H1 (cell line): Measurements from ENCODE around the gene PPP2R5B. TPM values are rescaled to one million over a fixed set of nuclear protein-coding genes. Genes with fewer than 3 reads are reported as not detected.
A peak's percentile ranks its signal among the peaks of the same experiment; 100 is the strongest.

ENCODE experiments used
- CTCF ChIA-PET: fragments of 300-600 bp; sonication (Branson Sonifier 250); formaldehyde crosslinking; loops from one replicate; lab custom pipeline; 2021; ENCODE audit not compliant: partially characterized antibody; lab: Charles Lee
- POLR2A ChIA-PET: fragments of 300-600 bp; sonication (Branson Sonifier 250); formaldehyde crosslinking; loops from one replicate; lab custom pipeline; 2021; ENCODE audit warnings: inconsistent platforms; ENCODE audit not compliant: partially characterized antibody; lab: Charles Lee
- DNase-seq, 2 experiments: peaks; one replicate each; pipeline versions ENCODE4 v3.0.0 to v3.0.0-alpha.2; 2010 to 2022; ENCODE audit warnings: low spot score in 2 of 2, low read depth in 1 of 2, mixed read lengths in 1 of 2
- FAIRE-seq: peaks from 2 replicates; lab custom pipeline; 2011; peaks lifted over from hg19 to GRCh38; lab: Jason Lieb, UNC
- H2AFZ ChIP-seq: 2 replicates; pipeline ENCODE4 v1.8.1; 2012; ENCODE audit warnings: low read length, inconsistent platforms
- H2AK5ac ChIP-seq: 2 replicates; pipeline ENCODE4 v1.6.1; 2013; ENCODE audit warnings: low read depth, low read length
- H2BK120ac ChIP-seq: replicated peaks from 2 replicates; pipeline ENCODE3; 2013; ENCODE audit warnings: low read depth, low read length, inconsistent platforms
- H2BK12ac ChIP-seq: 2 replicates; pipeline ENCODE4 v1.6.1; 2013; ENCODE audit warnings: low read depth, low read length
- H2BK15ac ChIP-seq: 2 replicates; pipeline ENCODE4 v1.6.1; 2013; ENCODE audit warnings: low read length
- H2BK20ac ChIP-seq: 2 replicates; pipeline ENCODE4 v1.6.1; 2013; ENCODE audit warnings: low read length
- H2BK5ac ChIP-seq: 2 replicates; pipeline ENCODE4 v1.6.1; 2013; ENCODE audit warnings: low read depth, low read length
- H3K14ac ChIP-seq: 2 replicates; pipeline ENCODE4 v1.6.1; 2013; ENCODE audit warnings: inconsistent platforms; ENCODE audit not compliant: insufficient read length
- H3K18ac ChIP-seq: 2 replicates; pipeline ENCODE4 v1.6.1; 2013; ENCODE audit warnings: low read length; ENCODE audit errors: extremely low read depth
- H3K23ac ChIP-seq: 2 replicates; pipeline ENCODE4 v1.6.1; 2013; ENCODE audit warnings: inconsistent platforms; ENCODE audit not compliant: insufficient read length
- H3K23me2 ChIP-seq: 2 replicates; pipeline ENCODE4 v1.6.1; 2013; ENCODE audit warnings: low read depth, low read length
- H3K27ac ChIP-seq: 2 replicates; pipeline ENCODE4 v1.6.1; 2011; ENCODE audit warnings: low read depth, low read length, inconsistent platforms
- H3K27me3 ChIP-seq, 4 experiments: replicated peaks in 1 of 4; 1 replicate in 1 of 4; 2 replicates in 3 of 4; pipeline versions ENCODE4 v1.6.1 to v1.8.1; 2011 to 2013; ENCODE audit warnings: low read length in 3 of 4, mild to moderate bottlenecking in 3 of 4, inconsistent platforms in 2 of 4, mixed read lengths in 2 of 4, moderate library complexity in 1 of 4; ENCODE audit not compliant: control insufficient read depth in 3 of 4, insufficient read depth in 3 of 4; ENCODE audit errors: extremely low read depth in 1 of 4
- H3K36me3 ChIP-seq, 4 experiments: 2 replicates each; pipeline versions ENCODE4 v1.6.1 to v1.8.1; 2011 to 2013; ENCODE audit warnings: mild to moderate bottlenecking in 4 of 4, low read length in 3 of 4, moderate library complexity in 2 of 4, control low read depth in 1 of 4, inconsistent platforms in 1 of 4; ENCODE audit not compliant: insufficient read depth in 4 of 4, control insufficient read depth in 2 of 4
- H3K4ac ChIP-seq: replicated peaks from 2 replicates; pipeline ENCODE3; 2013; ENCODE audit warnings: low read length, low read depth, mixed read lengths, inconsistent platforms; ENCODE audit not compliant: insufficient read length
- H3K4me1 ChIP-seq, 4 experiments: replicated peaks in 1 of 4; 1 replicate in 1 of 4; 2 replicates in 3 of 4; pipeline versions ENCODE4 v1.6.1 to v1.8.1; 2011 to 2013; ENCODE audit warnings: low read length in 3 of 4, inconsistent platforms in 2 of 4, mixed read lengths in 1 of 4; ENCODE audit not compliant: insufficient read depth in 4 of 4, control insufficient read depth in 3 of 4
- H3K4me2 ChIP-seq, 2 experiments: 2 replicates each; pipeline versions ENCODE4 v1.6.1 to v1.8.1; 2011 to 2013; ENCODE audit warnings: low read depth in 2 of 2, low read length in 2 of 2, control low read depth in 1 of 2, inconsistent platforms in 1 of 2, mild to moderate bottlenecking in 1 of 2; ENCODE audit not compliant: insufficient read depth in 1 of 2
- H3K4me3 ChIP-seq, 4 experiments: fragments of 200-600, 300-600 bp in 1 of 4; sonication (generic), shearing (Covaris generic), sonication (Bioruptor Twin) in 1 of 4; 2 replicates each; pipeline versions ENCODE4 v1.5.1 to v1.8.1; 2011 to 2016; ENCODE audit warnings: low read length in 4 of 4, low read depth in 3 of 4, control low read depth in 2 of 4, inconsistent platforms in 2 of 4, mild to moderate bottlenecking in 2 of 4, mixed read lengths in 1 of 4, moderate library complexity in 1 of 4; ENCODE audit not compliant: insufficient read depth in 2 of 4; ENCODE audit errors: extremely low read depth in 1 of 4
- H3K56ac ChIP-seq: replicated peaks from 2 replicates; pipeline ENCODE3; 2013; ENCODE audit warnings: low read depth, mild to moderate bottlenecking, mixed read lengths, low read length, inconsistent platforms; ENCODE audit not compliant: insufficient read length
- H3K79me1 ChIP-seq: 2 replicates; pipeline ENCODE4 v1.6.1; 2013; ENCODE audit warnings: low read depth, low read length, control low read depth
- H3K79me2 ChIP-seq, 2 experiments: 2 replicates each; pipeline versions ENCODE4 v1.6.1 to v1.8.1; 2012 to 2013; ENCODE audit warnings: low read length in 2 of 2, mild to moderate bottlenecking in 2 of 2, inconsistent platforms in 1 of 2; ENCODE audit not compliant: insufficient read depth in 2 of 2, control insufficient read depth in 1 of 2
- H3K9ac ChIP-seq, 4 experiments: replicated peaks in 1 of 4; 1 replicate in 1 of 4; 2 replicates in 3 of 4; pipeline versions ENCODE4 v1.6.1 to v1.8.1; 2011 to 2013; ENCODE audit warnings: low read depth in 3 of 4, low read length in 3 of 4, control low read depth in 2 of 4, mild to moderate bottlenecking in 2 of 4, moderate library complexity in 2 of 4, inconsistent platforms in 1 of 4; ENCODE audit errors: extremely low read depth in 1 of 4
- H3K9me3 ChIP-seq, 2 experiments: 2 replicates each; pipeline versions ENCODE4 v1.6.1 to v1.8.1; 2012 to 2013; ENCODE audit warnings: mild to moderate bottlenecking in 2 of 2, moderate library complexity in 2 of 2, control low read depth in 1 of 2, inconsistent platforms in 1 of 2, low read depth in 1 of 2, low read length in 1 of 2, mixed read lengths in 1 of 2; ENCODE audit not compliant: insufficient read depth in 2 of 2
- H4K20me1 ChIP-seq, 2 experiments: replicated peaks in 1 of 2; 2 replicates each; pipeline versions ENCODE3 to v1.8.1; 2011 to 2013; ENCODE audit warnings: inconsistent platforms in 2 of 2, low read length in 2 of 2, mild to moderate bottlenecking in 1 of 2; ENCODE audit not compliant: insufficient read depth in 2 of 2, control insufficient read depth in 1 of 2
- H4K5ac ChIP-seq: 2 replicates; pipeline ENCODE4 v1.6.1; 2013; ENCODE audit warnings: low read length, low read depth, mixed read lengths, inconsistent platforms; ENCODE audit not compliant: insufficient read length
- H4K8ac ChIP-seq: 2 replicates; pipeline ENCODE4 v1.8.0; 2013; ENCODE audit warnings: mild to moderate bottlenecking, moderate library complexity, low read length, inconsistent platforms; ENCODE audit not compliant: insufficient read depth; ENCODE audit errors: extremely low read depth
- H4K91ac ChIP-seq: replicated peaks from 2 replicates; pipeline ENCODE3; 2013; ENCODE audit warnings: low read length, mixed read lengths, inconsistent platforms; ENCODE audit not compliant: insufficient read length
- RAD21 ChIP-seq, 2 experiments: IDR thresholded peaks in 1 of 2; conservative IDR thresholded peaks in 1 of 2; 2 replicates each; pipeline ENCODE4 v1.6.1; 2011; ENCODE audit warnings: low read depth in 2 of 2, low read length in 2 of 2, improper control_type of control experiment in 1 of 2, inconsistent platforms in 1 of 2, mild to moderate bottlenecking in 1 of 2, moderate library complexity in 1 of 2
- WGBS, 2 experiments: shearing (Covaris generic) in 1 of 2; methylation state at CpG; one replicate each; pipeline versions ENCODE4 v1.1.6 to v1.1.7; 2013 to 2015; ENCODE audit warnings: low lambda C conversion rate in 2 of 2, mixed read lengths in 2 of 2, inconsistent platforms in 1 of 2, low coverage in 1 of 2, missing lambda C conversion rate in 1 of 2; ENCODE audit not compliant: insufficient replicate concordance in 2 of 2, insufficient coverage in 1 of 2, insufficient read length in 1 of 2; ENCODE audit errors: extremely low coverage in 1 of 2, missing lambda C conversion rate in 1 of 2; 5-methylcytosine and 5-hydroxymethylcytosine counted together
- polyA plus RNA-seq, 7 experiments: library from polyadenylated mRNA; depleted of rRNA in 3 of 7; stranded (reverse) in 5 of 7; unstranded in 2 of 7; fragments of >200 nt in 5 of 7; fragments of 200-250 nt in 2 of 7; gene quantifications; 1 replicate in 5 of 7; 2 replicates in 1 of 7; 4 replicates in 1 of 7; pipeline versions ENCODE4 v1.2.1 to v1.2.3, GENCODE V29; 2011 to 2013; ENCODE audit warnings: missing spikeins in 2 of 7, mixed read lengths in 2 of 7
- total RNA-seq: library from RNA; stranded (reverse); fragmentation: NEBNext Ultra II Directional; extraction: Animal tissue kit (Norgen Biotek cat#: 25700); gene quantifications from 2 replicates; pipeline ENCODE4 v1.2.1, GENCODE V29; 2021

Gene PPP2R5B
- total and polyA plus RNA-seq, 2 of the 8 experiments (the other 6 are each of a cell fraction or from before 2014, with no cell fraction given): 4.9 to 5.1 TPM

DNA sequence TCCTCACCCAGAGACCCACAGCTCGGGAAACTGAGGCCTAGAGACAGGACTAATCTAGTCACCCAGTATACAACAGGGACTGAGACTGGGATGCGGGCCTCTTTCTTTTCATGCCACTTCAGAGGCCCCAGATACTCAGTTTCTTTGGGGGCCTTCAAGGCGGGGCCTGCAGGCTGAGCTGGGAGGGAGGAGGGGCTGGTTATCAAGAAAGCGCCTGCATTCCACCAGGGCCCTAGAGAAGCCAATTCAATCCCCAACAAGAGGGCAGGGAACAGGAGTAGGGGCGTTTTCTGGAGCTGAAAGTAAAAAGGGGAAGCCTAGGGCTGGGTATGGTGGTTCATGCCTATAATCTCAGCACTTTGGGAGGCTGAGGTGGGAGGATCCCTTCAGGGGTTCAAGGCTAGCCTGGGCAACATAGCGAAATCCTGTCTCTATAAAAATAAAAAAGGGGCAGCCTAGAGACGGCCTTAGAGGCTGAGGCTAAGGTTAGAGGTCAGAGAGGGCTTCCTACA is 9.1 kb upstream of the PPP2R5B start:
- H4K8ac ChIP-seq: 0 out of 2 replicates have a peak overlapping the region, but pooled peaks have one; percentile 87
- no peak overlapping the region for H2BK120ac ChIP-seq
- no peak overlapping the region for H2BK5ac ChIP-seq
- WGBS, 2 experiments: 80% methylated on average over 7 of the region's 7 CpGs; no CpG with 5 or more reads in 1 of the 2 experiments
- ChIA-PET CTCF (interaction anchor here (0.5 to 1.9 kb wide), 16 partner anchors 15 to 775 kb away, joined by 3 to 7 read pairs (median 3); partner anchors contain the start of genes ARL2 and BATF2), POLR2A (interaction anchor here (1.4 kb wide), 1 partner anchor 16 kb away, joined by 3 read pairs; no protein-coding TSS in a partner anchor)
- peaks cover 13% of the 10 kb centered on the region for H3K23me2 ChIP-seq
- H3K4me2 ChIP-seq: peak overlapping the region; percentile 88 to 98; a peak in 2 of 4 replicates
- H2AFZ ChIP-seq: no peak overlapping the region
- peak overlapping the region in 2 of 4 experiments; percentile 82 to 90; a peak in 3 of 7 replicates for H3K9ac ChIP-seq
- H3K23ac ChIP-seq: no peak overlapping the region
- H2BK12ac ChIP-seq: no peak overlapping the region
- no peak overlapping the region for H3K56ac ChIP-seq
- H3K4me3 ChIP-seq: no peak overlapping the region
- H3K9me3 ChIP-seq: no peaks in the 10 kb centered on the region
- no peak overlapping the region for H3K4ac ChIP-seq
- H3K79me2 ChIP-seq: no peaks in the 10 kb centered on the region
- DNase-seq: no peak
- no peak overlapping the region for H3K18ac ChIP-seq
- H4K20me1 ChIP-seq: peaks cover 2% of the 10 kb centered on the region in 2 experiments
- H2BK15ac ChIP-seq: no peak overlapping the region
- H3K4me1 ChIP-seq: peaks cover 0 to 11% (median 4%) of the 10 kb centered on the region in 4 experiments; a peak in 5 of 7 replicates
- H3K36me3 ChIP-seq: peaks cover 4 to 8% (median 7%) of the 10 kb centered on the region in 4 experiments; a peak in 5 of 8 replicates
- FAIRE-seq: no peak
- no peak for TF ChIP-seq RAD21 (IDR thresholded peaks at IDR 0.05 in 1 of 2, conservative IDR thresholded peaks at IDR 0.05 in 1 of 2; ENCODE audit: low read depth in 2 of 2, low read length in 2 of 2)
- H3K14ac ChIP-seq: no peak overlapping the region
- no peak overlapping the region for H3K27ac ChIP-seq
- no peak overlapping the region for H2BK20ac ChIP-seq
- no peak overlapping the region for H4K5ac ChIP-seq
- H2AK5ac ChIP-seq: no peak overlapping the region
- H3K79me1 ChIP-seq: 0 out of 2 replicates have a peak, but pooled peaks cover 3% of the 10 kb centered on the region
- no peak overlapping the region for H4K91ac ChIP-seq
- no peaks in the 10 kb centered on the region for H3K27me3 ChIP-seq
